Measurements from ENCODE around the gene BAHD1. TPM values are rescaled to one million over a fixed set of nuclear protein-coding genes. Genes with fewer than 3 reads are reported as not detected.

The BAHD1 gene
- total RNA-seq, 1 experiment from 2014 or later, result 17.2 TPM

GRCh38 chr15:40420071-40420713, 20.6 kb upstream of the BAHD1 start:
- Mint-ChIP-seq H3K27ac (ENCODE audit: unreplicated experiment) (no peak overlapping the region), H3K4me1 (ENCODE audit: low read depth, unreplicated experiment) (peaks cover 10% of the 10 kb centered on the region), H3K27me3 (ENCODE audit: unreplicated experiment) (no peaks in the 10 kb centered on the region), H3K9me3 (ENCODE audit: low read depth, unreplicated experiment) (no peaks in the 10 kb centered on the region), H3K4me3 (ENCODE audit: low read depth, unreplicated experiment) (no peak overlapping the region), H3K36me3 (ENCODE audit: insufficient read depth, unreplicated experiment) (peaks cover 9% of the 10 kb centered on the region)
- no peak for DNase-seq
- CTCF ChIA-PET, result no interaction called here
- BruUV-seq (replicated peaks), result no TSS peak
- TF ChIP-seq CTCF (IDR thresholded peaks at IDR 0.05; ENCODE audit: unreplicated experiment), result no peak
- intact Hi-C loops (cut with micrococcal nuclease; ENCODE audit: unreplicated experiment), result loop anchor here (5.0 kb wide), 1 partner anchor 98 kb away; the partner anchor contains the start of gene INAFM2

- peaks cover 9% of the 10 kb centered on the region for H3K36me3 Mint-ChIP-seq (ENCODE audit: insufficient read depth, unreplicated experiment)
- no peaks in the 10 kb centered on the region for H3K9me3 Mint-ChIP-seq (ENCODE audit: low read depth, unreplicated experiment)
- DNase-seq, result peak; percentile 57
- H3K4me1 Mint-ChIP-seq (ENCODE audit: low read depth, unreplicated experiment), result peaks cover 10% of the 10 kb centered on the region
- H3K27ac Mint-ChIP-seq (ENCODE audit: unreplicated experiment), result no peak overlapping the region
- intact Hi-C loops (cut with micrococcal nuclease; ENCODE audit: unreplicated experiment), result loop anchor here (1.0 to 5.0 kb wide), 2 partner anchors 52 to 98 kb away; partner anchors contain the start of gene INAFM2
- H3K27me3 Mint-ChIP-seq (ENCODE audit: unreplicated experiment), result no peaks in the 10 kb centered on the region
- no peak for TF ChIP-seq CTCF (IDR thresholded peaks at IDR 0.05; ENCODE audit: unreplicated experiment)
- BruUV-seq (replicated peaks), result no TSS peak
- CTCF ChIA-PET, result no interaction called here
- H3K4me3 Mint-ChIP-seq (ENCODE audit: low read depth, unreplicated experiment), result no peak overlapping the region
Observed at GRCh38 chr15:40420793-40421192, 20.0 kb upstream of the BAHD1 start.

- Mint-ChIP-seq H3K4me3 (ENCODE audit: low read depth, unreplicated experiment) (no peak overlapping the region), H3K27ac (ENCODE audit: unreplicated experiment) (no peak overlapping the region), H3K9me3 (ENCODE audit: low read depth, unreplicated experiment) (no peaks in the 10 kb centered on the region), H3K4me1 (ENCODE audit: low read depth, unreplicated experiment) (peaks cover 10% of the 10 kb centered on the region), H3K27me3 (ENCODE audit: unreplicated experiment) (no peaks in the 10 kb centered on the region), H3K36me3 (ENCODE audit: insufficient read depth, unreplicated experiment) (peaks cover 9% of the 10 kb centered on the region)
- BruUV-seq (replicated peaks), result no TSS peak
- intact Hi-C loops (cut with micrococcal nuclease; ENCODE audit: unreplicated experiment), result loop anchor here (1.0 to 5.0 kb wide), 3 partner anchors 53 to 143 kb away; partner anchors contain the start of gene INAFM2
- peak; percentile 78 for DNase-seq
- CTCF ChIA-PET, result interaction anchor here (0.6 to 1.0 kb wide), 7 partner anchors 77 to 142 kb away, joined by 3 to 6 read pairs (median 3); partner anchors contain the start of gene INAFM2
- TF ChIP-seq CTCF (IDR thresholded peaks at IDR 0.05; ENCODE audit: unreplicated experiment), result peak; percentile 73
Observed at GRCh38 chr15:40421246-40422157, 19.3 kb upstream of the BAHD1 start.

- Mint-ChIP-seq H3K9me3 (ENCODE audit: low read depth, unreplicated experiment) (no peaks in the 10 kb centered on the region), H3K4me3 (ENCODE audit: low read depth, unreplicated experiment) (no peak overlapping the region), H3K36me3 (ENCODE audit: insufficient read depth, unreplicated experiment) (no peaks in the 10 kb centered on the region), H3K27me3 (ENCODE audit: unreplicated experiment) (peaks cover 6% of the 10 kb centered on the region), H3K27ac (ENCODE audit: unreplicated experiment) (no peak overlapping the region), H3K4me1 (ENCODE audit: low read depth, unreplicated experiment) (peaks cover 10% of the 10 kb centered on the region)
- BruUV-seq (replicated peaks), result no TSS peak
- no peak for DNase-seq
- CTCF ChIA-PET, result no interaction called here
- intact Hi-C loops (cut with micrococcal nuclease; ENCODE audit: unreplicated experiment), result loop anchor here (5.0 kb wide), 1 partner anchor 102 kb away; the partner anchor contains the start of gene INAFM2
- no peak for TF ChIP-seq CTCF (IDR thresholded peaks at IDR 0.05; ENCODE audit: unreplicated experiment)
Observed at GRCh38 chr15:40424483-40425115, 16.2 kb upstream of the BAHD1 start.
